Suprapubic skin (tissue), 4 donors: ENCODE measurements around the gene BCL11A. TPM values are rescaled to one million over a fixed set of nuclear protein-coding genes. Genes with fewer than 3 reads are reported as not detected.

Source experiments
- total RNA-seq, 4 donors: library from RNA; depleted of rRNA; stranded (reverse); fragments of >200 nt; gene quantifications; one replicate each; pipeline ENCODE4 v1.1.0, GENCODE V29; 2016

The BCL11A gene
- total RNA-seq, 4 donors from 2014 or later: 67.1 to 222 (median 113) TPM

Other genes starting within 250 kb of the BCL11A start
- 10 to 100 TPM; 15.4 to 23.0 (median 19.5) TPM for gene PAPOLG, start 202.6 kb upstream of the BCL11A start, total RNA-seq